Heart left ventricle (tissue), 13 donors: ENCODE results near the gene PRKAG2.

Experiments
- POLR2A ChIP-seq, 2 donors: fragments of 450-650 bp; IDR thresholded peaks; one replicate each; pipeline ENCODE4 v1.6.1; 2017; ENCODE audit warnings: antibody characterized with exemption in 2 of 2, mild to moderate bottlenecking in 2 of 2, moderate library complexity in 2 of 2
- TF ChIP-seq, protein P1 (sequence below), 12 donors: fragments of 200-600 bp; sonication (generic) in 4 of 12; IDR thresholded peaks; one replicate each; pipeline versions ENCODE4 v1.5.0 to v1.8.0; 2018 to 2022; ENCODE audit warnings: antibody characterized with exemption in 12 of 12, mild to moderate bottlenecking in 5 of 12
- donor health status: ischemic (EF 13 %, LVEDD 7.1; RV severe dilation, severe dysfunction).
- donor health status: DM: no; HTN: yes; CAD: no.
- donor health status: DM: no; HTN: no; CAD: no.
- donor health status: ischemic (EF 25% LVEDD 6.9; RV normal size, moderate dysfunction).
- donor health status: ischemic (EF 25% LVEDD 5.7; RV mildly dilated, moderate dysfunction).
- donor health status: ischemic (EF 35%, LVEDD 5.7; RV mildly dilated, moderate dysfunction).
- donor health status: nonischemic (EF 11% LVEDD 7.7; RV severe dilation, severe dysfunction).
- donor health status: DM: yes; HTN: yes; CAD: no.
- donor health status: PGD.
- donor health status: ischemic (EF 29% LVEDD 5.4; RV normal size, mild dysfunction).
- donor health status: nonischemic (EF 23%, LVEDD 6.1; RV moderate dilation, normal function).

DNA sequence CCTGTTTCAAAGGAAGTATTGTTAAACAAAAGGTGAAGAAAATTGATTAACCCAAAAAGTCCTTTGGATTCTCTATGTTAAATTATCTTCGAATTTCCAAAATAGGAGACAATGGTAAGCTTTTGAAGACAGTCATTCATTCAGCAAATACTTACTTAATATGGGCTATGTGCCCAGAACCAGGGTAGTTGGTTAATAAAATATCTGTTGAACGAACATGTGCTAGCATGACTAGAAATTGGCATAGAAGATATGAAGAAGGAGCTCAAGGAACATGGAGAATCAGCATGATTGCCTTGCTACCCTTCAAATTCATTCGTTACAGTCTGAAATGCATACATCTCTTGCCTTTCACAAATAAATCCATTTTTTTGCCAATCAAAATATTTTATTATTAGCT is 234.2 kb downstream of the PRKAG2 start:
- TF ChIP-seq, protein P1, sequence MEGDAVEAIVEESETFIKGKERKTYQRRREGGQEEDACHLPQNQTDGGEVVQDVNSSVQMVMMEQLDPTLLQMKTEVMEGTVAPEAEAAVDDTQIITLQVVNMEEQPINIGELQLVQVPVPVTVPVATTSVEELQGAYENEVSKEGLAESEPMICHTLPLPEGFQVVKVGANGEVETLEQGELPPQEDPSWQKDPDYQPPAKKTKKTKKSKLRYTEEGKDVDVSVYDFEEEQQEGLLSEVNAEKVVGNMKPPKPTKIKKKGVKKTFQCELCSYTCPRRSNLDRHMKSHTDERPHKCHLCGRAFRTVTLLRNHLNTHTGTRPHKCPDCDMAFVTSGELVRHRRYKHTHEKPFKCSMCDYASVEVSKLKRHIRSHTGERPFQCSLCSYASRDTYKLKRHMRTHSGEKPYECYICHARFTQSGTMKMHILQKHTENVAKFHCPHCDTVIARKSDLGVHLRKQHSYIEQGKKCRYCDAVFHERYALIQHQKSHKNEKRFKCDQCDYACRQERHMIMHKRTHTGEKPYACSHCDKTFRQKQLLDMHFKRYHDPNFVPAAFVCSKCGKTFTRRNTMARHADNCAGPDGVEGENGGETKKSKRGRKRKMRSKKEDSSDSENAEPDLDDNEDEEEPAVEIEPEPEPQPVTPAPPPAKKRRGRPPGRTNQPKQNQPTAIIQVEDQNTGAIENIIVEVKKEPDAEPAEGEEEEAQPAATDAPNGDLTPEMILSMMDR (IDR thresholded peaks at IDR 0.05): no peak
- TF ChIP-seq POLR2A (IDR thresholded peaks at IDR 0.05): no peak
